GM19455 (cell line): ENCODE measurements around the gene LRRK1.

Experiments
- ATAC-seq: cut with Tn5 transposase; IDR thresholded peaks from one replicate; pipeline ENCODE4 v1.9.1; 2021; ENCODE audit not compliant: unreplicated experiment

LRRK1 gene

GRCh38 chr15:100918690-100919480, at the start of gene LRRK1:
TSS of gene LRRK1 (plus strand) at chr15:100919357. CDS start at chr15:100924633, 5,276 bp downstream.
- peak; percentile 28 for ATAC-seq

GRCh38 chr15:100873029-100873677, 46.0 kb upstream of the LRRK1 start:
- ATAC-seq, result no peak

GRCh38 chr15:100875495-100875894, 43.7 kb upstream of the LRRK1 start:
- ATAC-seq, result no peak

- no peak for ATAC-seq
These were observed 43.2 kb upstream of the LRRK1 start for GRCh38 chr15:100875976-100876375.

- no peak for ATAC-seq
These were observed 41.6 kb upstream of the LRRK1 start for GRCh38 chr15:100877551-100877950.

- no peak for ATAC-seq
These were observed 41.0 kb upstream of the LRRK1 start for GRCh38 chr15:100878130-100878529.

- no peak for ATAC-seq
These were observed 40.5 kb upstream of the LRRK1 start for GRCh38 chr15:100878648-100879047.

GRCh38 chr15:100879061-100879463, 40.1 kb upstream of the LRRK1 start:
- ATAC-seq, result no peak

- no peak for ATAC-seq
These were observed 39.6 kb upstream of the LRRK1 start, which contains the start of gene ALDH1A3 for GRCh38 chr15:100879464-100880138. TSS of gene ALDH1A3 (plus strand) at chr15:100879831. CDS start at chr15:100879908, 77 bp downstream.

GRCh38 chr15:100880139-100880896, 38.8 kb upstream of the LRRK1 start:
- no peak for ATAC-seq

GRCh38 chr15:100880897-100881242, 38.3 kb upstream of the LRRK1 start:
- no peak for ATAC-seq

- no peak for ATAC-seq
These were observed 37.4 kb upstream of the LRRK1 start for GRCh38 chr15:100881573-100882336.

GRCh38 chr15:100885116-100885515, 34.0 kb upstream of the LRRK1 start:
- ATAC-seq, result no peak

GRCh38 chr15:100885811-100886210, 33.3 kb upstream of the LRRK1 start:
- no peak for ATAC-seq

- no peak for ATAC-seq
These were observed 31.8 kb upstream of the LRRK1 start for GRCh38 chr15:100887211-100887913.

GRCh38 chr15:100889385-100890050, 29.6 kb upstream of the LRRK1 start:
- ATAC-seq, result no peak

- ATAC-seq, result no peak
These were observed 29.0 kb upstream of the LRRK1 start for GRCh38 chr15:100890051-100890720.

- no peak for ATAC-seq
These were observed 28.3 kb upstream of the LRRK1 start for GRCh38 chr15:100890850-100891249.
